SKM-1 (cell line): ENCODE results near the gene GPRC5A.
"Not testable (repeated sequence)": the region's sequence is repeated elsewhere in the genome, so short reads cannot be mapped to it uniquely, and the experiment has no call there.

Source experiments
- DNase-seq: peaks from one replicate; lab custom pipeline; 2025; ENCODE audit not compliant: unreplicated experiment; lab: John Stamatoyannopoulos, UW

GPRC5A gene, protein sequence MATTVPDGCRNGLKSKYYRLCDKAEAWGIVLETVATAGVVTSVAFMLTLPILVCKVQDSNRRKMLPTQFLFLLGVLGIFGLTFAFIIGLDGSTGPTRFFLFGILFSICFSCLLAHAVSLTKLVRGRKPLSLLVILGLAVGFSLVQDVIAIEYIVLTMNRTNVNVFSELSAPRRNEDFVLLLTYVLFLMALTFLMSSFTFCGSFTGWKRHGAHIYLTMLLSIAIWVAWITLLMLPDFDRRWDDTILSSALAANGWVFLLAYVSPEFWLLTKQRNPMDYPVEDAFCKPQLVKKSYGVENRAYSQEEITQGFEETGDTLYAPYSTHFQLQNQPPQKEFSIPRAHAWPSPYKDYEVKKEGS

GRCh38 chr12:12891080-12891880, at the start of gene GPRC5A:
GPRC5A (plus strand) TSS chr12:12891562; CDS start chr12:12908250, 16,688 bp downstream.
- DNase-seq: no peak

DNA sequence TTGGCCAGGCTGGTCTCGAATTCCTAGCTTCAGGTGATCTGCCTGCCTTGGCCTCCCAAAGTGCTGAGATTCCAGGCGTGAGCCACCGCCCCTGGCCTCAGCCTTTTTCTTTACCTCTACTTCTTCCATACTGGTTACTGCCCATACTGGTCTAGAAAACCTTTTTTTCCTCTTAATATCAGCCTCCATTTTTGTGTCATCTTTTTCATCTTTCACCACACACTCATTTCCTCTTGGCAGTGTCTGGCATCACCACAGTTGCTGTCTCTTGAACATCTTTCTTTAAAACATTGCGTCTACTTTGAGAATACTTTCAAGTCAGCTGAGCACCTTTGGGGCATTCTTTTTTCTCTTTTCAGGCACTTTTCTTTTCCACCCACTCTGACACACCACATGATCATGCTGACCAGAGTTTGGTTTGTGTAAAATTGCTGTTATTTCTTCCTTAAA, 45.5 kb upstream of the GPRC5A start:
- DNase-seq: no peak

- not testable (repeated sequence) for DNase-seq
These were observed 44.6 kb upstream of the GPRC5A start for GRCh38 chr12:12846780-12847179.

DNA sequence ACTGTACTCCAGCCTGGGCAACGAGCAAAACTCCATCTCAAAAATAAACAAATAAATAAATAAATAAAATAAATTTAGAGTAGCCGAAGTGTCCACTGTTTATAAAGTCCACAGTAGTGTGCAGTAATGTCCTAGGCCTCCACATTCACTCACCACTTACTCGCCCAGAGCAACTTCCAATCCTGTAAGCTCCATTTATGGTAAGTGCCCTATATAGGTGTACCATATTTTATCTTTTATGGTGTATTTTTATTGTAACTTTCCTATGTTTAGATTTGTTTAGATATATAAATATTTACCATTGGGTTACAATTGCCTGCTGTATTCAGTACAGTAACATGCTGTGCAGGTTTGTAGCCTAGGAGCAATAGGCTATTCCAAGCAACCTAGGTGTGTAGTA, 37.9 kb upstream of the GPRC5A start:
- DNase-seq: no peak

- DNase-seq: no peak
These were observed 31.7 kb upstream of the GPRC5A start for GRCh38 chr12:12859690-12860089.

GRCh38 chr12:12864243-12864642, 27.1 kb upstream of the GPRC5A start:
- DNase-seq: no peak

- DNase-seq: no peak
These were observed 22.7 kb upstream of the GPRC5A start for GRCh38 chr12:12868477-12869235.

GRCh38 chr12:12870465-12870864, 20.9 kb upstream of the GPRC5A start:
- DNase-seq: no peak

GRCh38 chr12:12871587-12872138, 19.7 kb upstream of the GPRC5A start:
- no peak for DNase-seq

DNA sequence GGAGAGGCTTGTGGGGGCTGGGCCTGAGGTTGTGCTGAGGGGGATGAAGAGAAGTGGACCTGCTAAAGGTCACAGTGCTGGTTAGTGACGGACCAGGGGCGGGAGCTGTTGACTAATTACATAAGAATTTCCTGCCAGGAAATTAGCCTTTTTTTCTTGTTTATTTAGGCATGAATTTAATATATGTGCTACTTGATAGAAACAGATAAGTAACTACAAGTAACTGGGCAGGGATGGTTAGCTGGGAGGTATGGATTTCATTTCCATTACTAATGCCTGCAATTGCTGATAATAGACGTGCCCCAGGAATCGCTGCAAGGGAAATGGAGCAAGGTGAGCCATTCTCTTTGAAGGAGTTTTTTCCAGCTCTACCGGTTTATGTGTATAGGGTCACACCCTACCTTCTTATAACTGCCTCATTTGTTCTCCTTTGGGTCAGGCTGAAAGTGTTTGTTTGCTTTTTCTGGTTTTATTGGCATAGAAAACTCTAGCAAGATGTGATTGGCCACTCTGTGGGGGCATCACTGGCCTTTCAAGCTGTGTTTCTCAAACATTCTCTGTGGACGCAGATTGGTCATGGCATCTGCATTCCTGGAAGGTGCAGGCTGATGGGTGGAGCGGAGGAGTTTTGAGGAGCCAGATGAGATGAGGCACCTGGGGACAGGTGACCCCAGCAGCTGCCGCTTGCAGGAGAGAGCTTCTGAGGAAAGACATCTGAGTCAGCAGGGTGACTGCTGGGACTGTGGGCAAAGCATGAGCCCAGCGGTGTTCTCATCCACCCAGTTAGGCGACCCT, 19.0 kb upstream of the GPRC5A start:
- no peak for DNase-seq

DNA sequence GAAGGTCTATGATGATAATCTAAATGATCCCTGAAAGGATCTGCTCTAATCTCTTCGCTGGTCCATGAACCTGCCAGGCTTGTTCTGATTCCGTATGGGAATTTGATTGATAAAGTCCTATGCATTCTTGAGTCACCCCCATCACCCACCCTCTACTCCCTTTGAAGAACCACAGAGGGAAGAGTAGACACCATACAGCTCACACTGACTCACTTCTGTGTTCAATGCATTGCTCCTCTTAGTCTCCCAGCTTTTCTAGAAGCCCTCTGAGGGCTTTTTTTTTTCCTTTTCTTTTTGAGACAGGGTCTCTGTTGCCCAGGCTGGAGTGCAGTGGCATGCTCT, 18.5 kb upstream of the GPRC5A start:
- DNase-seq: no peak

DNA sequence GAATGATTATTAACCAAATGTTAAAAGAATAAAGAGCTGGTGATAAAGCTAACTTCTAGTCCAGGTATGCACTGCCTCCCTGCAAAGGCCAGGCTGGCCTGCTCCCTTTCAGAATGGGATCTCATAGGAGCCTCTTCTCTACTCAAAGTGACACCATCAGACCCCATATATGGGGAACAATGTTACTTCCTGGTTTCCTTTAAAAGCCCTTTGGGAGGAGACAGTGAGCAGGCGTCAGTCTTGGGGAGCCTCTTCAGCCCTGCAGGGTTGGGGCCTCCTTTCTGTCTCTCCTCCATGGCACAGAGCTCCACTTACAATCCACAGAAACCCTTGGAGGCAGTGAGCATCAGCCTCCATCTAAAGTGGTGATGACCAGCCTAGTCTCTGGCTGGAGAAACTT, 17.3 kb upstream of the GPRC5A start:
- no peak for DNase-seq

GRCh38 chr12:12875301-12875700, 16.1 kb upstream of the GPRC5A start:
- not testable (repeated sequence) for DNase-seq

- no peak for DNase-seq
These were observed 14.1 kb upstream of the GPRC5A start for GRCh38 chr12:12877153-12877768.

- DNase-seq: no peak
These were observed 13.4 kb upstream of the GPRC5A start for GRCh38 chr12:12877781-12878455.

- no peak for DNase-seq
These were observed 10.8 kb upstream of the GPRC5A start for GRCh38 chr12:12880537-12880936.

GRCh38 chr12:12881151-12881909, 10.0 kb upstream of the GPRC5A start:
- DNase-seq: no peak

DNA sequence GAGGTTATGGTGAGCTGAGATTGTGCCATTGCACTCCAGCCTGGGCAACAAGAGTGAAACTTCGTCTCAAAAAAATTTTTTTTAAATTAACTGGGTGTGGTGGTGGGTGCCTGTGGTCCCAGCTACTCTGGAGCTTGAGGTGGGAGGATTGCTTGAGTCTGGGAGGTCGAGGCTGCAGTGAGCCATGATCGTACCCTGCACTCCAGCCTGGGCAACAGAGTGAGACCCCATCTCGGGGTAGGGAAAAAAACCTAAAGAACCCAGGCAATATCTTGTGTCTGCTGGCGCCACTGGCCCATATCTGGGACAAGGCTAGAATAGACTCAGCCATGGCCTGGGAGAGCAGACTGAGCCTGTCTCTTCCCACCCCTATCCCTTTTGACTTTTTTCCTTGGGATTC, 9.1 kb upstream of the GPRC5A start:
- no peak for DNase-seq
